PC-3 (cell line): ENCODE results near the gene ACOT11.

ENCODE experiments used
- CTCF ChIP-seq: fragments of 300-600 bp; sonication (generic); conservative IDR thresholded peaks from 2 replicates; pipeline ENCODE4 v1.5.1; 2017; ENCODE audit warnings: antibody characterized with exemption, low read depth, mild to moderate bottlenecking, low read length
- EZH2phosphoT487 ChIP-seq: fragments of 300-600 bp; sonication (generic); IDR thresholded peaks from 2 replicates; pipeline ENCODE4 v1.6.1; 2018; ENCODE audit warnings: mild to moderate bottlenecking, antibody characterized with exemption, low read length, borderline replicate concordance

DNA sequence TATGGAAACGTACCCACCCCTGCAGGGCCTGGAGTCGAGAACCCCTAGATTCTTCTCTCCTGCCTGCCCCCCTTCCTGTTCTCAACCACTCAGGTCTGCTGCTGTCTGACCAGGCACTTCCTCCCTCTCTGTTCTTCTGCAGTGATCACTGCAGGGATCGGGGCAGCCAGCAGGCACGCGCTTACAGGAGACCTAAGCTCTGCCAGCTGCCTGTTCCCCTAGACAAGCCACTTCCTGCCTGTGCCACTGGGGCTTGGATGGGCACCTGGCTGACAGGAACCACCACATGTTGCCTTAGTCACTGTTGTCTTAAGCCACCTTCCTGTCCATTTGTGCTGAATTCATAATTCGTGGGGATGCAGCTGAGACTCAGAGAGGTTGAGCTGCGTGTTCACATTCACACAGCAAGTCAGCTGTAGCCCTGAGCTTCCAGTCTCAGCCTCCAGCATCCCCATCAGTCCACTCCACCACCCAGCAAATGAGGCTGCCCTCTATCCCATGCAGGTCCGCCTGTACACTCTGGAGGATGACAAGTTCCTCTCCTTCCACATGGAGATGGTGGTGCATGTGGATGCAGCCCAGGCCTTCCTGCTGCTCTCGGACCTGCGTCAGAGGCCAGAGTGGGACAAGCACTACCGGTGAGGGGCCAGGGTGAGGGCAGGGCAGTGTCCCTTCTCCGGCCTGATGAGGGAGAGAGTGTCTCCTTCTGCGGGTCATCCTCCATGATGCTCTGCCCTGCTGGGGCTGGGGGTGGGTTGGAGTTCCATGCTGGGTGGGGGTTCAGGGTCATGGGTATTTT, 56.7 kb downstream of the ACOT11 start:
- no peak for TF ChIP-seq CTCF
- TF ChIP-seq EZH2phosphoT487, result no peak
